Stimulated activated naive CD4-positive, alpha-beta T cell (primary cell): ENCODE data around the gene RAB5A.
"Not testable (repeated sequence)": the region's sequence is repeated elsewhere in the genome, so short reads cannot be mapped to it uniquely, and the experiment has no call there.

Experiments used
- DNase-seq, 6 experiments: peaks; one replicate each; lab custom pipeline; 2025; lab: John Stamatoyannopoulos, UW

The RAB5A gene

DNA sequence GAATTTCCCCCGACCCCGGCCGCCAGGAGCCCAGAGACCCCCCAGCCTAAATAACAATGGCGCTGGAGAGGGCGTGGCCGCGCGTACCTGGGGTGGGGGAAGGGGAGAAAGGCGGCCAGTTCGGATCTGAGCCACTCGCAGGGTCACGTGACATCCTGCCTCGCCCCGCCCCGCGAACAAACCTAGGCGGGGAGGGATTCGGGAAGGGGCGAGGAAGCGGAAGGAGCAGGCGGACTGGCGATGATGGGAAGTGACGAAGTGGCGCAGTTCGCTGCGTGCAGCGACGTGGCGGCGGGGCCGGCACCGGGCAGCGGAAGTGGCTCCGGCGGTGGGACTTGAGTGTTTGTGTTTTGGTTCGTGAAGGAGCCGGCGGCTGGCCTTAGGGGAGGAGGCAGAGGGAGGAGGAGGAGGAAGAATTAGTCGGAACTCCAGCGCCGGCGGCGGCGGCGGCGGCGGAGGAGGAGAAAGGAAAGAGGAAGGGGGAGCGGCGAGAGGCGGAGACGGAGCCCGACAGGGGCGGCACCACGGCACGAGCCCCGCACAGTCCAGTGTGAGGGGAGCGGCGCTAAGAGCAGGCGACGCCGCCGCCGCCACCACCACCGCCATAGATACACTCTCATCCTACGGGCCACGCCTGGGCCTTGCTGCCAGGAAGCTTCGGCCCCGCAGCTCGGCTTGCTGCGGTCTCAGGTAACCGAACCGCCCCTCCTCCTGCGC, at the start of gene RAB5A:
TSS of gene RAB5A (plus strand) at position 266 of the 717 bp plus-strand sequence. CDS start 3,802 bp downstream, outside the sequence.
- peak; percentile 85 to 95 (median 94) for DNase-seq

GRCh38 chr3:19898721-19899120, 48.2 kb upstream of the RAB5A start:
- DNase-seq, result no peak

DNA sequence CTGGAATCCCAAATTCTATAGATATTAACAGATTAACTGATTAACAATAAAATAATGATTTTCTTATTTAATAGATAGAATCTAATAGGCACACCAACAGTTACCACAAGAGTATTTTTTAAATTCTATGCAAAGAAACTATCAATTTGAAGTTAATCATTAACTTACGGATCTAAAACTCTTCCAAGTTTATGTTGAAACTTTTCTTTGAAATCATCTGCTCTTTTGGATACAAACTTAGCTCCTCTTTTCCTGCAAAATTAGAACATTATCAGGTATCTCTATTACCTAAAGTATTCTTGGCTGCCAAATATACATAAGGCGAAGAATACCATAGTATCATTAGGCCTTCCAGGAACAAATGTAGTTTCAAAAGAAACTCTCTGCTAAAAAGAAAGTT, 47.6 kb upstream of the RAB5A start:
- DNase-seq, result no peak

DNA sequence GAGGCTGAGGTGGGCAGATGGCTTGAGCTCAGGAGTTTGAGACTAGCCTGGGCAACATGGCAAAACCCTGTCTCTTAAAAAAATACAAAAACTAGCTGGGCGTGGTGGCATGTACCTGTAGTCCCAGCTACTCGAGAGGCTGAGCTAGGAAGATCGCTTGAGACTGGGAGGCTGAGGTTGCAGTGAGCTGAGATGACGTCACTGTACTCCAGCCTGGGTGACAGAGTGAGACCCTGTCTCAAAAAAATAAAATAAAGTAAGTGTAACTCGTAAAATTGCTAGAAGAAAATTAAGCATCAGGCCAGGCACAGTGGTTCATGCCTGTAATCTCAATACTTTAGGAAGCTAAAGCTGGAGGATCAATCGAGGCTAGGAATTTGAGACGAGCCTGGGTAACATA, 47.1 kb upstream of the RAB5A start:
- DNase-seq, result not testable (repeated sequence)

GRCh38 chr3:19901337-19901736, 45.6 kb upstream of the RAB5A start:
- no peak for DNase-seq

- DNase-seq, result no peak
Measured at GRCh38 chr3:19901918-19902317, 45.0 kb upstream of the RAB5A start.

DNA sequence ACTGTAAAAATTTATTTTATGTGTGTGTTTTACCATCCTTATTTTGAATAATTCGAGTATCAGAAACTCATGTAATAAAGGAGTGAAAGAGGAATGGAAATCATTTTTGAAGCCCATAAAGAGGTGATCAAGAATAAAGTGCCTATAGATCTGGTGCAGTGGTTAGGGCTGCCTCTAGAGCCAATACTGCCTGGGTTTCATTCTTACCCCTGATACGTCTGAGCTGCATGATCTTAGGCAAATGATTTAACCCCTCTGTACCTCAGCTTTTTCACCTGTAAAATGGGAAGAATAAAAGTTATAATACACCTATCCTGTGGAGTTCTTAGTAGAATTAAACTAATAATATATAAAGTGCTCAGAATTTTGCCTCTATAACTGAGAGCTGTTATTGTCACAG, 43.2 kb upstream of the RAB5A start:
- DNase-seq, result no peak

DNA sequence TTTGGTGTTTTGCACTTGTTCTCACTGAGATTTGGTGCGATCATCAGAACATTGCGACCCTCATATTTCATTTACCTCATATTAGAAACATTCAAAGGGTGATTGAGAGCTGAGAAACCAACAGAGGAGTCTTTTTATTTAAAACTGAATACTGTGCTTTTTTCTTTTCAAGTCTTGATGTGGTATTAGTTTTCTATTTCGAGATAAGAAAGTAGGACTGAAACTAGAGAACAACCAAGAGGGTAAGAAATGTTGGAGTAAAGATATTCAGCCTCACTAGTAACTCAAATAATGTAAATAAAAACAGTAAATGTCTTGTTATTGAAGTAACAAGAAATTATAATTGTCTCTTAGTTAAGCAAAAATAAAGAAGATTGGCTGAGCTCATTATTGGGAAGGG, 39.4 kb upstream of the RAB5A start:
- no peak for DNase-seq

GRCh38 chr3:19911452-19911851, 35.4 kb upstream of the RAB5A start:
- DNase-seq, result no peak

DNA sequence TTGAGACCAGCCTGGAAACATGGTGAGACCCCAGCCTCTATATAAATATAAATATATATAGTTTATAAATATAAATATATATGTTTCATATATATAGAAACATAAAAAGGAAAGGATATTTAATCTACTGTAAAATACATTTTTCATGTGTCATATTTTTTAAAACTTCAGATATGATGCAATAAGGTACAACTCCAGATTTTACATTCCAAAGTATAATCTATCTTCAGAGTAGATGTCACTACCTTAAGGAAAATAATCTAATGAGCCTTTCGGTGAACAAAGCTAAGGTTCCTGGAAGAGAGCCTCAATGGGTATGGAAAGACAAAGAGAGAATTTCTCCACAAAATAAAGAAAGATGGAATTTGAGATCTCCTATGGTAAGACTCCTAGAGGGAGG, 29.7 kb upstream of the RAB5A start:
- DNase-seq, result no peak

DNA sequence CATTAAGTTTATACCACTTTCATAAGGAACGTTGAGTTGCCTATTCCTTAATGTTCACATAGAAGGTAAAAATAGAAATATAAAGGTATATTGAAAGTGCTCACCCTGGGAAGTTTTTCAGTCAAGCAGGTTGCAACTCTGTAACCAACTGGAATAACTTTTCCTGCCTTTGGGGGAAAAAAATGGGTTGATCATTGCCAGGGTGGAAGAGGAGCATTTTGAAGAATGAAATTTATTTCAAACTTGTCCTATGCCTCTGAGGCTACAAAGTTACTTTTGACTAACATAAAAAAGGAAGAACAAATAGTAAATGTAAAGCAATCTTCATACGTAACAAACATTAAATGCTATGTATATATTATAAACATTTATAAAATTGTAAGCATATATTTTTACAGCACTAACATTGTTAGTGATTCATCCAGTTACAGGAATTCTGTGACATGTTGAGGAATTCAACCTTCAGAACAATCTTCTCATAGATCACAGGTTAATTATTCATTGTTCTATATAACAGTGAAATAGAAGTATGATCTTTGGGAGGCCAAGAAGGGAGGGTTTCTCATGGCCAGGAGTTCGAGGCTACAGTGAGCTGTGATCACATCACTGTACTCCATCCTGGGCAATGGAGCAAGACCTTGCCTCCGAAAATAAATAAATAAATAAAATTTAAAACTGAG, 26.4 kb upstream of the RAB5A start:
- no peak for DNase-seq

- no peak for DNase-seq
Measured at GRCh38 chr3:19931180-19931692, 15.7 kb upstream of the RAB5A start.

DNA sequence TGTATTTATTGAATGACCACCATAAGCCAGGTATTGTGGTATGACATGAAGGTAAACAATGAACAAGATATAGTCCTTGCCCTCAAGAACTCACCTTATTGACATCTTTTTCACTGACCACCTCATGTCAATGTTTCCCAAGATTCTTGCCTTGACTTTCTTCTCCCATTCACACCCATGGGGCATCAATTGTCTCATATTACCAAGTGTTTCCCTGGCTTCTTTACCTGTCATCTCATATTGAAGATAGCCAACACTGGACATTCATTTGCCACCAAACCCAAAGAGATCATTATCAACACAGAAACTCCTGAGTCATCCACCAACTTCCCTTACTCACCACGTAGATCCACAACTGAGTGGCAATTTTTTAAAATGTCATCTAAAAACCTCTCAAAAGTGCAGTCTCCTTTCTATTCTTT, 15.1 kb upstream of the RAB5A start:
- no peak for DNase-seq

DNA sequence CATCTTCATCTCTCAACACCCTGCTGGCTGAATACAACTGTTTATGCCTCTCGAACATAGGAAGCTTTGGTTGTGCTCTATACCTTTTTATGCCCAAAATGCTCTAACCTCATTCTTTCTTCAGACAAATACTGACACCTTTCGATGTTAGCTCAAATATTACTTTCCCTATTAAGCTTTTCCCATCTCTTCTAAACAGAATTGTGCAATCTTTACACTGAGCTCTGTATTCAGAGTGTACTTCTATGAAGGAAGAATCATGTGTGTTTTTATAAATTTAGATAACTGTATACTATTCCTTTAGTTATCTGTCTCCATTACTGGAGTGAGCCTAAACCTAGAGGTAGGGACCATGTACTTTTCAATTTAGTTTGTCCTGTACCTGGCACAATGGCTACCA, 14.5 kb upstream of the RAB5A start:
- no peak for DNase-seq

DNA sequence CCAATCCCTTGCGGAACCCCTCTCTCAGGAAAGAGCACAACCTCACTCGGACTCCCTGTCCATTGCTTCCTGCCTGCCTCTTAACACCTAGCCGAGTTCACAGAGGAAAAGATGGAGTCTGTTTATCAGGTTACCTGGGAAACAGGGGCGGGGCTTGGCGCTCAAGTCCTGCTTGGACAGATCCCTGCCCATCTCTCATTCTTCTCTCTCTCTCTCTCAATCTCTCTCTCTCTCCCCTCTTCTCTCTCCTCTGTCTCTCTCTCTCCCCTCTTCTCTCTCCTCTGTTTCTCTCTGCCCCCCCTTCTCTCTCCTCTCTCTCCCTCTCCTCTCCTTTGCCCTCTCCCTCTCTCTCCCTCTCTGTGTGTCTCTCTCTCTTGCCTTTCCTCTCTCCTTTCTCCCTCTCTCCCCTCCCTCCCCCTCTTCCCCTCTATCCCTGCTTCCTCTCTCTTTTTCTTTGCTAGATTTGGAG, 12.8 kb upstream of the RAB5A start, which contains the start of gene EFHB:
TSS of gene EFHB (minus strand) at position 120 of the 469 bp plus-strand sequence. CDS start 199 bp downstream, outside the sequence.
- DNase-seq, result no peak

GRCh38 chr3:19937459-19938294, 9.2 kb upstream of the RAB5A start:
- no peak for DNase-seq

GRCh38 chr3:19938295-19938627, 8.6 kb upstream of the RAB5A start:
- DNase-seq, result no peak

DNA sequence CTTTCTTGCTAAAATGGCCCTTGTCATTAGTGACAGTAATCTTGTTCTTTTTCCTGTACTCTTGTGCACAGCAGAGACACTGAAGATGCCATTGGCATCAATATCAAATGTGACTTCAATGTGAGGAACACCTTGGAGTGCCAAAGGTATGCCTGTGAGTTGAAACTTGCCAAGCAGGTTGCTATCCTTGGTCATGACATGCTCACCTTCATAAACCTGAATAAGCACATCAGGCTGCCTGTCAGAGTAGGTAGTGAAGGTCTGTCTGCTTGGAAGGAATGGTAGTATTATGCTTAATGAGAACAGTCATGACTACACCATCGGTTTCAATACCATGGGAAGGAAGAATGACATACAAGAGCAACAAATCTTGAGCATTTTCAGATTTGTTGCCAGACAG, 6.3 kb upstream of the RAB5A start:
- no peak for DNase-seq

- DNase-seq, result no peak
Measured at GRCh38 chr3:19945534-19945933, 1.4 kb upstream of the RAB5A start.

DNA sequence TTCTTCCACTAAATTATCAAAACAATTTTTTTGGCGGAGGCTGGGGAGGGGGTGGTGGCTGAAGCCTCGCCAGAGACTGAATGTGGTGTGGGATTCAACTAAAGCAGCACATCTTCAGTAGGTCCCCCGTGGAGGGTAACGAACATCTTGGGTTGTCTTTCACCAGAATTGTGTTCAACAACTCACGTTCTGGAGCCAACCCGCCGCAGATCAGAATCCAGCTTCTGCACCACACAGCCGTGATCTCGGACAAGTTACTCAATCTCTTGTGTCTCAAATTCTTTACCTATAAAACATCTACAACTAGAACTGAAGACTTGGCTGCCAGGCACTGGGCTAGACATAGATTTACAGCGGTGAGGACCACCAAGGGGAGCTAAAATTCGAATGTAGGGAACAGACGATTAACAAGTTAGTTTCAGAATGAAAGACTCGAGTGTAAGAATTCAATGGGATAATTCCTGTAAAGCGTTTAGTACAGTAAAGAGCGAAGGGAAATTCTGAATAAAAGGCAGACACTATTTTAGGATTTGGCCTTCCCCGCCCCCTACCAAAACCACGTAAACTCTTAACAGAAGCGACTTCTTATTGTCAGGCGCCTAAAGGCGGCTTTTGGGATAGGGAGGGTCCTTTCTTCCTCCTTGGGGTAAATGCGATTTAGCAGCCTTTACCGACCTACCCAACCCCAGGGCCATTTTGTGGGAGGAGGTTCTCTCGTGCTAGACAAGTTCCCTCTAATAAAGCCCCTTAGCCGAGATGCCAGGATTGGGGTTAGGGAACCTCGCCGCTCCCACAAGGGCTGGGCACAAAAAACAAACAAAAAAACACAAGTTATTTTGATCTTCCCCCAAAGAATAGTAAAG, 697 bp upstream of the RAB5A start:
- no peak for DNase-seq

DNA sequence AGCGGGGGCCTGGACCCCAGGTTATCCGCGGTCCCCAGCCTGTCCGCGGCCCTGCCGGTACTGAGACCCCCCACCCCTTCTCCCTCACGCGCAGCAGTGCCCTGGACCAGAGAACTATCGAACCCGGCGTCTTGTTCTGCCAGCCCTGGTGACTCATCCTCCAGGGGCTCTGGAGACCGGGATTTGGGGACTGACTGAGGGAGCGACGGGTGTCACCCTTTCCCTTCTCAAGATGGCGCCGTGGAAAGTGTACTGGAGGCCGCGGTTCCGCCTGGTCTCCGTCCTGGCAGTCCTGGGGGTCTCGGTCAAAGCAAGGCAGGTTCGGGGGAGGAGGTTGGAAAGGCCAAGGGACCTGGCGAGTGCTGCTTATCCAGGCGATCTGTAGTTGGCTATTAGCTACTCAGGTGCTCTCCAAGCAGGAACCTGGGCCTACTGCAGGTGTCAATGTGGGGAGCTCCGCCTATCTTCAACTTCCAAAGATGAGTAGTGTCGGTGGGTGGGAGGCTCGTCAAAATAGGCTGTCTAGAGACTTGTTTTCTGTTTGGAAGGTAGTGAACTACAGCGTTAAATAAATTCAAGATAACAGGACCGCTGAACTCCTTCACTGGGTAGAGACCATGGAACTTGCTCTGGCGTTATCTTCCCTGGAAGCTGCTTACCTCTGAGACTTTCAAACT, 790 bp downstream of the RAB5A start:
- peak; percentile 44 to 80 (median 58) for DNase-seq
